NCI-H1105 (cell line): ENCODE measurements around the gene STIP1.
"Not testable (repeated sequence)": the region's sequence is repeated elsewhere in the genome, so short reads cannot be mapped to it uniquely, and the experiment has no call there.

Source experiments
- DNase-seq: peaks from one replicate; lab custom pipeline; 2025; lab: John Stamatoyannopoulos, UW

The STIP1 gene

DNA sequence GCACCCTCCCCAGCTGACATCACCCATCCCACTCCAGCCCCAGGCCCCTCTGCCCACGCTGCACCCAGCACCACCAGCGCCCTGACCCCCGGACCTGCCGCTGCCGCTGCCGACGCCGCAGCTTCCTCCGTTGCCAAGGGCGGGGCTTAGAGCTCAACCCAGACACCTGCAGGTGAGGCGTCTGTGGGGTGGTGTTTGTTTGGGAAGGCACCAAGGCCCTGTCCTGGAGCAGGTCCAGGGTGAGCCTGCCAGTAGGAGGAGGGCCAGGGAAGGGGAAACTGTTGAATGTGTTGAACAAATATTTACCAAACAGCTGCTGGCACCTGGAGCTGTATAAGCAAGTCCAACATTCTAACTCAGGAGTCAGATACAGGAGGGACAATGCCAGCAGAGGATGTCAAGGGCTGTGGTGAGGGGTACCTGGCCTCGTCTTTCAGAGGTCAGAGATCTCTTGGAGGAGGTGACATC is 51.5 kb downstream of the STIP1 start:
- peak; percentile 93 for DNase-seq

DNA sequence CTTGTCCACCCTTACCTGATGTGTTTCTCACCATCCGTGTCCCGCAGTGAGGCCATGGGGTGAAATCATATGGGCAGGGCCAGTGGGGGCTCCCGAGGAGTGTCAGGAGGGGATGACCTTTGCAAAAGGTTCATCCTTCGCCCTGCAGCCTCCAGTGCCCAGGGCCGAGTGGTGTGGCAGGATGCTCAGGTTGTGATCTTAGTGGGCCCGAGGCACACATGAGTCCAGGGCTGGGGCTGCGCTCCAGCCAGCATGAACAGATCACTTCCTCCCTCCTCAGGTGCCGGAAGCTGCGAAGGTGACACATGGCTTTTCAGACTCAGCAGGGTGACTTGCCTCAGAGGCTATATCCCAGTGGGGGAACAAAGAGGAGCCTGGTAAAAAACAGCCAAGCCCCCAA is 52.1 kb downstream of the STIP1 start:
- no peak for DNase-seq

- no peak for DNase-seq
Measured at GRCh38 chr11:64238999-64239398, 53.0 kb downstream of the STIP1 start.

DNA sequence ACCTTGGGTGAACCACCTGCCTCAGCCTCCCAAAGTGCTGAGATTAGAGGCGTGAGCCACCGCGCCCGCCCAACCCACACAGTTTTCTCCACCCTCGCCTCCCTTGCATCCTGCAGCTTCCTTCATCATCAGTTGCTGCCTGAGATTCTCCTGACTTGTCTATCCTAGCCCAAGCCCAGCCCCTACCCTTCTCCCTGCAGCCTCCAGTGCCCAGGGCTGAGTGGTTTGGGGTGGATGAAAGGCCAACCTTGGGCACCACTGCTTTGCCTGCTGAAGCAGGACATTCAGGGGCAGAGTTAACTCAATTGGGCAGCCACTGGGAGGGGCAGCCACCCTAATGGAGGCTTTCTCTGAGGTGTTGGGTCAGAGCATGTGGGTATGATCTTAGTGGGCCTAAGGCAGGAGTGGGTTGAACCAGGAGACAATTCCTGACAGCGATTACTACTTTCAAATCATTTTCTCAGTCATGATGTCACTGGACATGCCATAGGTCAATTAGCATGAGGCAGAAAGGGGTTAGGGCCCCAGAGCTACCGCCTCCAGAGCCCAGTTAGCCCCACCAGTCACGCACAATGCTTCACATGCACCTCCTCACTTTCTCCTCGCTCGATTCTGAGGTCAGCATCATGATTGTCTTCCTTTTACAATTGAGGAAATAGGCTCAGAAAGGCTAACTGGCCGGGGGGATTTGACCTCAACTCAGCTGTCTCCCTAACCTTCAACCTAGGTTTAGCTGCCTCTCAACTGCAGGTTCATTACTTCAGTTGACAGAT is 53.9 kb downstream of the STIP1 start:
- no peak for DNase-seq

DNA sequence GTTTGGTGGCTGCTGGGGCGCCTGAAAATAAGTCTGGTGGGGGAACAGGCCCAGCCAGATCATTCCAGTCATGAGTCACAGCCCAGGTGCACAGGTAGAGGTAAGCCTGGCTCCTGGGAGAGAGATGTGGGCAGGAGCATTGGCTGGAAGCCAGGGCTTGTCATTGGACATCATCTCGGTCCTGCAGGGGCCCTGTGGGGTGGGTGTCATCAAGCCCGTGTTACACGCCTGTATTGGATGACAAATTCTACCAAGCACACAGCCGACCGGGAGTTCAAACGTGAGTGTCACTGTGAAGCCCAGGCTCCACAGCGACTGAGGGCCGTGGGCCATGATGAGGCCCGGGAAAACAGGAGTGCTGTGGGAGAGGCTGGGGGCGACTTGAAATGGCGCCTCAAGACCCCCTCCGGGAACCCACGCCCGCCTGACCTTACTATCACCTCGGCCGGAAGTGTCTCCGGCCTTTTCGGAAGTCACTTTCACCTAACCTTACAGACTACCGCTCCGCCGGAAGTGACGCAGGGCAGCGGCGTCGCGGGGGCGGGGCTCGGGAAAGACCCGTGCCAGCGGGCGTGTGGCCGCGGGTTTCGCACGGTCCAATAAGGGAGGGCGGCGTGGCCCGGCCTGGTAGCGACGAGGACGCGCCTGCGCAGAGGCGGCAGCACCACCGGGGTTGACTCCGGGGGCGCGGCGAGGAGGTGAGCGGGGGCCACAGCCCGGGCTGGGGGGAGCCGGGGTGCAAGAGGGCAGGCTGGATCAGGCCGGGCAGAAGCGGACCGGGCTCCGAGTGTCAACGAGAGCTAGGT is 54.7 kb downstream of the STIP1 start, which contains the start of gene FKBP2:
FKBP2 (plus strand) TSS at position 661 of the 806 bp plus-strand sequence. CDS start 1,293 bp downstream, outside the sequence.
- DNase-seq, result peak; percentile 96

- peak; percentile 97 for DNase-seq
Measured at GRCh38 chr11:64241241-64241490, 55.2 kb downstream of the STIP1 start.

- DNase-seq, result no peak
Measured at GRCh38 chr11:64241491-64242374, 55.8 kb downstream of the STIP1 start.

GRCh38 chr11:64243236-64243854 is 57.4 kb downstream of the STIP1 start:
- no peak for DNase-seq

DNA sequence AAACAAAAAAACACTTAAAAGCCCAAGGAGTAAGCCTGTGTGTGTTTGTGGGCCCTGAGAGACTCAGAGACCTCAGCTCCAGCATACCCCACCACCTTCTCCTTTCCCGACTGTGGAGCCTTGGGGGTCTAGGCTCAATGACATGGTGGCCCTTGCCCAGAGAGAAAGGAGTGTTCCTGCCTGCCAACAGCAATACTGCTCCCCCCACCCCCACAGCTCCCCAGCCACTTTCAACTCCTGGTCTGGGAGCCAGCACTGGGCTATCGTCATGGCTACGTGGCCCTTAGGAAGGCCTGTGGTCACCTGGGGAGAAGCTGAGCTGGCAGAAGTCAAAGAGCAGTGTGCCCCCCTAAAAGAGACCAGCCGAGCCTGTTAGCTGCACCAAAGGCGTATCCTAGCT is 58.1 kb downstream of the STIP1 start:
- no peak for DNase-seq

DNA sequence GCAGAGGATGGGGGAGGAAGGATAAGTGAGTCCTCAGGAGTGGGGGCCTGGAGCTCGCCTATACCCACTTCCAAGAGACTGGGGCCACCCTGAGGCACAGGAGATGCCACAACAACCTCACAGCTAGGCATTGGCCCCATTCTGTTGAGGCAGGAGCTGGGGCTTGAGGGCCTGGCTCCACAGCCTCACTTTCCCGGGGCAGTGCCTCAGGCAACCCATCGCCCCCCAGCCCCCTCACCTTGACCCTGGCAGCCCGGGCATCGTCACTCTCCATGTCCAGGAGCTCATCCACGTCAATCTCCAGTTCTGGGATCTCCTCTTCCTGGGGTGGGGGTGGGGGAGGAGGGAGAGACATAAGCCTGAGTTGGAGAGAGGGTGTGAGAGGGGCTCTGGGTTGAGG is 59.0 kb downstream of the STIP1 start:
- DNase-seq, result no peak

DNA sequence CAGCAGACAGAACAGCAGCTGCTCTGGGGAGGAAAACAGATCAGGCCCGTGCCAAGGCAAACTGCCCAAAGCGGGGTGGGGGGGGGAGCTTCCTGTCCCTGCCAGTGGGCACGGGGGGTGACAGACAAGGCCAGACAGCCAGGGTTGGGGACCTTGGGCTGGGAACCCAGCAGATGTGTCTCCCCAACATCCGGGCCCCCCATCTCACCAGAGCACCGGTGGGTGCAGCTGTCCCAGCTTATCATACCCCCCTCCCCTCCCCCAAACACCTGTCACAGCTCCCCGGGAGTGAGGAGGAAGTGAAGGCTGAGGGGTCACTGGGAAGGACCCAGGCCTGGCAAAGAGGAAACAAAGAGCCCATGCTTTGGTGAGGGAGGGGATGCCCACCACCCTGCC is 59.4 kb downstream of the STIP1 start:
- DNase-seq, result no peak

DNA sequence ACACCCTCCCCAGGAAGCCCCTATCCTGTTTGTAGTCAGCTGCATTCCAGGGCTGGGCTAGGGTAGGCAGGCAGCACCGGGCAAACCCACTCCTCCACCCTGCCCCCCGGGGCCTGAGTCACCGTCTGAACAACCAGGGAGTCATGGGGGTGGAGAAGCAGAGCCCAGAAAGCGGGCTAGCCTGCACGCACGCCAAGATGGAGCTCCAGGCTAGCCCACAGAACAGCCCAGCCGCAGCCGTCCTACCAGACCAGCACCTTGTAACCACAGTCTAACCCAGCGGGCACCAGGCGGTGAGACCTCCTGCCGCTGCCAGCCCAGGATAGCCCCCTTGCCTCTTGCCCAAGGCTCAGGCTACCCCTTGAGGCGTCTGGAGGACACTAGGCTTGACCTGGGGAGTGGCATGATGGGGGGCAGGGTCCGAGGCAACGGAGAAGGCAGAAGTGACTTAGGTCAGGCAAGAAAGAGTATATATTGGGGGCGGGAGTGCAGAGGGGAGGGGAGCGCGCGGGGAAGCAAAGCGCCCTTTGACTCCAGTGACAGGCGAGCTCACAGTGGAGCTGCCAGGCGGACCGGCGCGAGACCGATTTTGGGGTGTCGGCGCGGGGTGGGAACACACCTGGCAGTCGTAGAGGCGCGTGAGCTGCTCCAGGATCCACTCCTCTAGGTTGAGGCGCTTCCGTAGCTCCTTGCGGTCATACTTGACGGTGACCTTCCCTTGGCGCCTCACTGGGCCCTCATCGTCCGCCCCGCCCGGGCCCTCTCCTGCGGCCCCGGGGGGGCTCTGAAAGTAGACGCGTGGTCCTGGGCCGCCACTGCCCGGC is 60.0 kb downstream of the STIP1 start:
- no peak for DNase-seq

GRCh38 chr11:64246621-64246870 is 60.6 kb downstream of the STIP1 start:
- not testable (repeated sequence) for DNase-seq

DNA sequence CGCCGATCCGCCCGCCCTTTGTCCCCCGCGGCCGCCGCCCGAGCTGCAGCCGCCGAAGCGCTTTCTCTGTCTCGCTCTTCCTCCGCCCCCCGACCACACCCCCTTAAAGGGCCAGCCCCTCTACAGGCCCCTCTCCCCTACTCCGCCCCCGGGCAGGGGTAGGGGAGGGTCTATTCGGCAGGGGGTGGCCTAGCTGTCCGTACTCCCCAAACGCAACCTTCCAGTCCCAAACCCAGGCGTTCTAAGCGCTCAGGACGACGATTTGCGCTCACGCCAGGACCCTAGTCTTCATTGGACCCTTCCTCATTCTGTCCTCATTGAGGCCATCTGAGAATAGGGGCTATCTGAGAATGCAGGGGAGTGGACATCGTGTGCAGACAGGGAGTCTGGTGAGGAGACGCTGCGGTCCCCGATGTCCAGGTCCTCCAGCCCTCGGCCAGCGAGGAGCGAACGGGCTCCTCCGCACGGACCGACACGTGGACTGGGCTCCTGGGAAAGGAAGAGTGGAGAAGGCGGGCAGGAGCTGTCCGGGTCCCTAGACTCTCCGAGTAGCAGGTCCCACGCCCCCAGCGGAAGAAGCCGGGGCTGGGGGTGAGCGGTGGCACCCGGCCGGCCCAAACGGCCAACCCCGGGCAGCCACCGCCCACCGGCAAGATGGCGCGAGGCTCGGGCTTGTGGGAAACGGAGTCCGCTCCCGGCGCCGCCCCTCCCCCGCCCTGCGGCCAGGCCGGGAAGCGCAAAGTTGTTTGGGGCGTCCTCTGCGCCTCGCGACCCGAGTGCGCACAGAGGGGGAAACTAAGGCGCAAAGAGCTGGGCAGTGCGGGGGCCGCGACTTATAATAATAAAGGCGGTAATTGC is 61.1 kb downstream of the STIP1 start, which contains the start of gene PPP1R14B:
PPP1R14B (minus strand) TSS at position 73 of the 858 bp plus-strand sequence. CDS start 270 bp downstream, outside the sequence.
- peak; percentile 65 for DNase-seq

DNA sequence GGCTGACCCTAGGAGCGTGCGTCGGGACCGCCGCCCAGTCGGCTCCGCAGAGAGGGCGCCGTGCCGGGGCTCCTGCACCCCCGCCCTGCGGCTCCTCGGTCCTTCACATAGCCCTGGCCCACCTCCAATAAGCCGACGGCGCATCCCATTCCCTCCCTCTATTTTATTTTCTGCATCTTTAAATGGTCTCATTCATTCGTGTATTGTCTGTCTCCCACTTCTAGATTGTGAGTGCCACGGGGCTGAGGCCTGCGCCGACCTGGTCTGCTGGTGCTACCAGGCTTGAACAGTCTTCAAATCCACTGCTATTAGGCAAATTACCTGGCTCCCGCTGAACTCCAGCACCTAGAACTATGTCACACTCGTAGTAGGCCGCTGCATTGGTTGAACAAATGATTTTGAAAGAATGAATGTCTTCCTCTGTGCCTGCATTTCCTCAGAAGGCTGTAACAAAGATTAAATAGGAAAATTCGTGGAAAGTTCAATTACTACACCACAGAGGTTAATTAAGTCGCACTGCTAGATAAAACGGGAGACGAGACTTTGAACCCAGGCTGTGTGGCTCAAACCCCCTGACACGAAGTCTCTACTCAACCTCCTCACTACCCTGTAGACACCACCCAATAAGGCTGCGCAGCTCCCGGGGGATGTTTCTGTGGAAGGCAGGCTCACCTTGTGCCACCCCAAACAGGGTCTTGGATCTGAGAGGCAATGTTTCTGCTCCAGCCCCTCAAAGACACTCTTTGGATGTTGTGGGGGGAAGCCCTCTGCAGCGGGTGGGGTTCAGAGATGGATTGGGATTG is 62.0 kb downstream of the STIP1 start:
- no peak for DNase-seq

GRCh38 chr11:64248578-64248977 is 62.6 kb downstream of the STIP1 start:
- DNase-seq, result no peak

GRCh38 chr11:64249038-64249437 is 63.1 kb downstream of the STIP1 start:
- DNase-seq, result no peak

- DNase-seq, result no peak
Measured at GRCh38 chr11:64249563-64250414, 63.8 kb downstream of the STIP1 start.
